Hepatocyte (in vitro differentiated cells): ENCODE results near the gene SOCS2. TPM values are rescaled to one million over a fixed set of nuclear protein-coding genes. Genes with fewer than 3 reads are reported as not detected.
"Not testable (repeated sequence)": the region's sequence is repeated elsewhere in the genome, so short reads cannot be mapped to it uniquely, and the experiment has no call there.

Experiments
- DNase-seq: peaks from one replicate; pipeline ENCODE4 v3.0.0-alpha.2; 2016; ENCODE audit warnings: low spot score
- H2AFZ ChIP-seq: fragments of 200-600 bp; sonication (generic); 2 replicates; pipeline ENCODE4 v1.6.0; 2016; ENCODE audit warnings: antibody characterized with exemption, mild to moderate bottlenecking
- H3K27ac ChIP-seq: fragments of 200-600 bp; sonication (generic); 2 replicates; pipeline ENCODE4 v1.5.1; 2016; ENCODE audit warnings: mild to moderate bottlenecking
- H3K27me3 ChIP-seq: fragments of 200-600 bp; sonication (generic); 2 replicates; pipeline ENCODE4 v1.6.1; 2016
- H3K36me3 ChIP-seq: fragments of 200-600 bp; sonication (generic); replicated peaks from 2 replicates; pipeline ENCODE4 v1.5.1; 2016; ENCODE audit warnings: low read depth; ENCODE audit not compliant: insufficient read depth
- H3K4me1 ChIP-seq: fragments of 200-600 bp; sonication (generic); 2 replicates; pipeline ENCODE4 v1.5.1; 2016; ENCODE audit warnings: mild to moderate bottlenecking, moderate library complexity; ENCODE audit not compliant: insufficient read depth
- H3K4me2 ChIP-seq: fragments of 200-600 bp; sonication (generic); 2 replicates; pipeline ENCODE4 v1.6.0; 2016
- H3K4me3 ChIP-seq: fragments of 200-600 bp; sonication (generic); 2 replicates; pipeline ENCODE4 v1.5.1; 2016; ENCODE audit warnings: mild to moderate bottlenecking
- H3K79me2 ChIP-seq: fragments of 200-600 bp; sonication (generic); 2 replicates; pipeline ENCODE4 v1.6.0; 2017; ENCODE audit warnings: mild to moderate bottlenecking
- H3K9me2 ChIP-seq: fragments of 200-600 bp; sonication (generic); replicated peaks from 2 replicates; pipeline ENCODE4 v1.6.0; 2017; ENCODE audit warnings: mild to moderate bottlenecking; ENCODE audit not compliant: insufficient read depth
- H3K9me3 ChIP-seq: fragments of 200-600 bp; sonication (generic); 2 replicates; pipeline ENCODE4 v1.5.1; 2016; ENCODE audit warnings: low read depth, mild to moderate bottlenecking
- H4K20me1 ChIP-seq: fragments of 200-600 bp; sonication (generic); 2 replicates; pipeline ENCODE4 v1.6.0; 2016; ENCODE audit warnings: mild to moderate bottlenecking; ENCODE audit not compliant: insufficient read depth, poor library complexity, severe bottlenecking
- CTCF ChIP-seq: fragments of 200-600 bp; sonication (generic); IDR thresholded peaks from 2 replicates; pipeline ENCODE4 v1.5.1; 2016; ENCODE audit warnings: antibody characterized with exemption, mild to moderate bottlenecking; ENCODE audit not compliant: poor library complexity
- EZH2 ChIP-seq: fragments of 200-600 bp; sonication (generic); IDR thresholded peaks from 2 replicates; pipeline ENCODE4 v1.6.1; 2016; ENCODE audit warnings: antibody characterized with exemption, mild to moderate bottlenecking, borderline replicate concordance
- EZH2phosphoT487 ChIP-seq: fragments of 200-600 bp; sonication (generic); IDR thresholded peaks from one replicate; pipeline ENCODE4 v1.6.1; 2018; ENCODE audit warnings: antibody characterized with exemption, mild to moderate bottlenecking, low read depth, moderate library complexity; ENCODE audit not compliant: unreplicated experiment, severe bottlenecking
- WGBS: methylation state at CpG from one replicate; pipeline ENCODE4 v1.1.6; 2016; ENCODE audit warnings: low lambda C conversion rate; ENCODE audit errors: missing lambda C conversion rate; 5-methylcytosine and 5-hydroxymethylcytosine counted together
- polyA plus RNA-seq: library from polyadenylated mRNA; unstranded; fragments of >200 nt; fragmentation: Nextera tagmentation; extraction: Ambion mirVana; gene quantifications from 2 replicates; pipeline ENCODE4 v1.2.1, GENCODE V29; 2016
- total RNA-seq: library from RNA; depleted of rRNA; stranded (reverse); fragments of >200 nt; gene quantifications from 2 replicates; pipeline ENCODE4 v1.2.3, GENCODE V29; 2014

Gene SOCS2
- total and polyA plus RNA-seq, 2 experiments from 2014 or later, result 30.9 to 33.4 TPM

- Histone ChIP-seq H3K9me2 (no peaks in the 10 kb centered on the region), H3K4me1 (no peaks in the 10 kb centered on the region), H3K36me3 (no peaks in the 10 kb centered on the region), H3K79me2 (no peaks in the 10 kb centered on the region), H3K27ac (no peak overlapping the region), H2AFZ (no peak overlapping the region), H3K4me2 (no peak overlapping the region), H3K9me3 (no peaks in the 10 kb centered on the region), H3K27me3 (no peaks in the 10 kb centered on the region), H4K20me1 (no peaks in the 10 kb centered on the region), H3K4me3 (no peak overlapping the region)
- no peak for DNase-seq
- WGBS, result 83% methylated on average over 11 of the region's 11 CpGs
- no peak for TF ChIP-seq CTCF
- TF ChIP-seq EZH2, result no peak
- no peak for TF ChIP-seq EZH2phosphoT487
Observed at GRCh38 chr12:93550748-93551611, 21.5 kb upstream of the SOCS2 start.

- DNase-seq, result no peak
- TF ChIP-seq CTCF, result no peak
- no peak for TF ChIP-seq EZH2
- TF ChIP-seq EZH2phosphoT487, result no peak
- H3K4me2 ChIP-seq, result no peak overlapping the region
- 67% methylated on average over 4 of the region's 4 CpGs for WGBS
- H3K9me2 ChIP-seq, result no peaks in the 10 kb centered on the region
- no peak overlapping the region for H3K27ac ChIP-seq
- H3K4me3 ChIP-seq, result no peak overlapping the region
- H3K4me1 ChIP-seq, result no peaks in the 10 kb centered on the region
- no peak overlapping the region for H2AFZ ChIP-seq
- no peaks in the 10 kb centered on the region for H4K20me1 ChIP-seq
- no peaks in the 10 kb centered on the region for H3K27me3 ChIP-seq
- H3K9me3 ChIP-seq, result no peaks in the 10 kb centered on the region
- H3K36me3 ChIP-seq, result no peaks in the 10 kb centered on the region
- no peaks in the 10 kb centered on the region for H3K79me2 ChIP-seq
Observed at GRCh38 chr12:93552427-93552826, 20.0 kb upstream of the SOCS2 start.

GRCh38 chr12:93557879-93558278 lies 14.6 kb upstream of the SOCS2 start:
- not testable (repeated sequence) for H3K9me2 ChIP-seq, H2AFZ ChIP-seq, H3K4me2 ChIP-seq, H3K4me1 ChIP-seq, H3K9me3 ChIP-seq, H3K79me2 ChIP-seq, H3K27me3 ChIP-seq, H3K4me3 ChIP-seq, H3K36me3 ChIP-seq, H3K27ac ChIP-seq, DNase-seq, H4K20me1 ChIP-seq

GRCh38 chr12:93558685-93559084 lies 13.8 kb upstream of the SOCS2 start:
- H3K4me3 ChIP-seq, H3K9me2 ChIP-seq, DNase-seq, H2AFZ ChIP-seq, H3K4me2 ChIP-seq, H3K9me3 ChIP-seq, H3K27me3 ChIP-seq, H4K20me1 ChIP-seq, H3K36me3 ChIP-seq, H3K4me1 ChIP-seq, H3K27ac ChIP-seq, H3K79me2 ChIP-seq: not testable (repeated sequence)
- 89% methylated on average over 1 of the region's 1 CpG for WGBS
